DND-41 (cell line): ENCODE measurements around the gene OTULINL.

Experiments
- ATAC-seq: fragments of 200-7000 bp; cut with Tn5 transposase; 3 replicates; pipeline ENCODE4 v1.9.1; 2021; ENCODE audit warnings: low read depth; ENCODE audit not compliant: insufficient read depth
- DNase-seq: peaks from one replicate; pipeline ENCODE4 v3.0.0-alpha.2; 2020
- H2AFZ ChIP-seq: 2 replicates; pipeline ENCODE4 v1.6.0; 2012; ENCODE audit warnings: low read depth, low read length
- H3K27ac ChIP-seq: 2 replicates; pipeline ENCODE4 v1.5.1; 2012; ENCODE audit warnings: low read length, inconsistent platforms
- H3K27me3 ChIP-seq: fragments of 200-600 bp; sonication (generic); 2 replicates; pipeline ENCODE4 v1.6.0; 2012; ENCODE audit warnings: low read length, mild to moderate bottlenecking, inconsistent platforms; ENCODE audit not compliant: insufficient read depth, poor library complexity
- H3K36me3 ChIP-seq: 2 replicates; pipeline ENCODE4 v1.5.1; 2012; ENCODE audit warnings: low read length, inconsistent platforms; ENCODE audit not compliant: insufficient read depth
- H3K4me1 ChIP-seq: 2 replicates; pipeline ENCODE4 v1.5.1; 2012; ENCODE audit warnings: mild to moderate bottlenecking, low read length; ENCODE audit not compliant: insufficient read depth
- H3K4me2 ChIP-seq: 2 replicates; pipeline ENCODE4 v1.6.0; 2012; ENCODE audit warnings: mild to moderate bottlenecking, moderate library complexity, low read length, inconsistent platforms; ENCODE audit not compliant: insufficient read depth
- H3K4me3 ChIP-seq, 2 experiments: fragments of 200-600 bp in 1 of 2; shearing (Covaris generic) in 1 of 2; 2 replicates each; pipeline ENCODE4 v1.5.1; 2012 to 2016; ENCODE audit warnings: inconsistent platforms in 2 of 2, low read length in 2 of 2, mild to moderate bottlenecking in 2 of 2, low read depth in 1 of 2, moderate library complexity in 1 of 2
- H3K79me2 ChIP-seq: 2 replicates; pipeline ENCODE4 v1.6.0; 2012; ENCODE audit warnings: low read length, inconsistent platforms; ENCODE audit not compliant: insufficient read depth
- H3K9ac ChIP-seq: 2 replicates; pipeline ENCODE4 v1.6.0; 2012; ENCODE audit warnings: low read depth, mild to moderate bottlenecking, inconsistent platforms, low read length, moderate library complexity
- H3K9me3 ChIP-seq: 2 replicates; pipeline ENCODE4 v1.5.1; 2012; ENCODE audit warnings: low read length, moderate library complexity, mild to moderate bottlenecking, inconsistent platforms; ENCODE audit not compliant: insufficient read depth, severe bottlenecking
- H4K20me1 ChIP-seq: 2 replicates; pipeline ENCODE4 v1.6.0; 2012; ENCODE audit warnings: low read length; ENCODE audit not compliant: insufficient read depth
- CTCF ChIP-seq: IDR thresholded peaks from 2 replicates; pipeline ENCODE4 v1.5.1; 2012; ENCODE audit warnings: borderline replicate concordance, low read length, moderate library complexity, mild to moderate bottlenecking; ENCODE audit not compliant: poor library complexity, severe bottlenecking; ENCODE audit errors: extremely low read depth
- EZH2 ChIP-seq: IDR thresholded peaks from 3 replicates; pipeline ENCODE4 v1.6.1; 2012; ENCODE audit warnings: borderline replicate concordance, low read depth, mild to moderate bottlenecking, moderate library complexity, low read length, inconsistent platforms; ENCODE audit not compliant: severe bottlenecking

The OTULINL gene

GRCh38 chr5:14557791-14558415, 23.7 kb upstream of the OTULINL start:
- Histone ChIP-seq H3K9me3 (no peaks in the 10 kb centered on the region), H4K20me1 (no peaks in the 10 kb centered on the region), H3K27ac (no peak overlapping the region), H3K4me2 (no peak overlapping the region), H3K4me3 (no peak overlapping the region), H2AFZ (no peak overlapping the region), H3K79me2 (no peaks in the 10 kb centered on the region), H3K9ac (no peak overlapping the region), H3K4me1 (peaks cover 11% of the 10 kb centered on the region), H3K36me3 (no peaks in the 10 kb centered on the region), H3K27me3 (peaks cover 4% of the 10 kb centered on the region)
- DNase-seq (no peak), ATAC-seq (no peak)
- TF ChIP-seq CTCF = no peak
- TF ChIP-seq EZH2 = no peak

GRCh38 chr5:14560091-14560595, 21.4 kb upstream of the OTULINL start:
- Histone ChIP-seq H2AFZ (no peak overlapping the region), H3K9me3 (no peaks in the 10 kb centered on the region), H3K4me2 (peak overlapping the region; percentile 38; the same call in 1 of the 2 replicates), H3K4me3 (no peak overlapping the region), H3K79me2 (no peaks in the 10 kb centered on the region), H3K4me1 (peaks cover 11% of the 10 kb centered on the region), H3K27ac (no peak overlapping the region), H3K36me3 (no peaks in the 10 kb centered on the region), H3K27me3 (peaks cover 4% of the 10 kb centered on the region), H4K20me1 (no peaks in the 10 kb centered on the region), H3K9ac (no peak overlapping the region)
- no peak for TF ChIP-seq CTCF
- no peak for TF ChIP-seq EZH2
- peak; percentile 92 for ATAC-seq
- peak; percentile 30 for DNase-seq

GRCh38 chr5:14561741-14562140, 19.9 kb upstream of the OTULINL start:
- no peak for DNase-seq
- peaks cover 11% of the 10 kb centered on the region for H3K4me1 ChIP-seq

More at GRCh38 chr5:14561741-14562140, 19.9 kb upstream of the OTULINL start:
- Histone ChIP-seq H3K4me3 (no peak overlapping the region), H3K36me3 (no peaks in the 10 kb centered on the region), H4K20me1 (no peaks in the 10 kb centered on the region), H3K27me3 (peaks cover 4% of the 10 kb centered on the region), H2AFZ (no peak overlapping the region), H3K27ac (no peak overlapping the region), H3K9me3 (no peaks in the 10 kb centered on the region), H3K9ac (no peak overlapping the region), H3K79me2 (no peaks in the 10 kb centered on the region), H3K4me2 (no peak overlapping the region)
- no peak for ATAC-seq
- no peak for TF ChIP-seq EZH2
- no peak for TF ChIP-seq CTCF
